Choroid plexus epithelial cell (primary cell): ENCODE results near the gene CD247.

ENCODE experiments used
- DNase-seq: peaks from one replicate; pipeline ENCODE4 v3.0.0-alpha.2; 2010; ENCODE audit warnings: low read depth
- H3K4me3 ChIP-seq: 2 replicates; pipeline ENCODE4 v1.5.1; 2011; ENCODE audit warnings: low read depth, mild to moderate bottlenecking, control low read depth, low read length, moderate library complexity
- CTCF ChIP-seq: conservative IDR thresholded peaks from 2 replicates; pipeline ENCODE4 v1.5.1; 2011; ENCODE audit warnings: low read depth, mild to moderate bottlenecking, control low read depth, inconsistent platforms, low read length, moderate library complexity

Gene CD247

GRCh38 chr1:167502719-167503462, 15.4 kb downstream of the CD247 start:
- H3K4me3 ChIP-seq, result no peak overlapping the region
- no peak for TF ChIP-seq CTCF
- DNase-seq, result no peak

DNA sequence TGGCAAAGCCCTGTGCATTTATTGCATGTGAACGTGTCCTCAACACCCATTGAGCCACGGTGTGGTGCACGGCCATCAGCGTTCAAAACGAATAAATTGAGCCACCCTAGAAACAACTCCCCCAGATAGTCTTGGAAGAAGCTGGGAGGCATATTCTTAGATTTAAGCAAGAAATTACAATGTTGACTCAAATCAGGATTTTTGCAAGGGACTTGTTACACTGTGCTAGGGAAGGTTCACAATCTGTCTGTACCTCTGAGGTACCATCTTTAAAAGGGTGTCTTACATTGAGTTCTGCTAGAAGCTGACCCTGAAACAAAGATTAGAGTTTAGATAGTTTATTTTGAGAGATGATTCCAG, 16.2 kb downstream of the CD247 start:
- DNase-seq, result no peak
- no peak overlapping the region for H3K4me3 ChIP-seq
- no peak for TF ChIP-seq CTCF

GRCh38 chr1:167501515-167502191, 16.7 kb downstream of the CD247 start:
- no peak for TF ChIP-seq CTCF
- DNase-seq, result no peak

GRCh38 chr1:167500283-167500860, 18.0 kb downstream of the CD247 start:
- no peak for DNase-seq
- no peak for TF ChIP-seq CTCF
- H3K4me3 ChIP-seq, result no peak overlapping the region

More at GRCh38 chr1:167501515-167502191, 16.7 kb downstream of the CD247 start:
- no peak overlapping the region for H3K4me3 ChIP-seq

DNA sequence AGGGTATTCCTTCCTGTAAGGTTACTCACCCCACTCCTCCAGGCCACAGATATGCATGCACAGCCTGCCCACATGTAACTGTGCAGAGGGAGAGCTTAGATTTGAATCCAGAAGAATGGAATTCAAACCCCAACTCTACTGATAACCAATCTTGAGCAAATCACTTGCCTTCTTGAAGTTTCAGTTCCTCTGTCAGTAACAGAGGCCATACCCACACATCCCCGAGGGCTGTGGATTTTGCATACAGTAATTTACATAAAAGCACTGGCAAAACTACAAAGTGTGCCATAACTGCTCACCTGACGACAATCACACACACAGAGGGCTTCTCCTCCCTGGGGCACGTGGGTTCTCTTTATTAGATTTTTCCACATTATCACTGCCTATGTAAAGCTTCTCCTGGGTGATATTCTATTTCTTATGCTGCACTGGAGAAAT, 18.6 kb downstream of the CD247 start:
- TF ChIP-seq CTCF, result no peak
- no peak for DNase-seq
- no peak overlapping the region for H3K4me3 ChIP-seq

- DNase-seq, result no peak
- H3K4me3 ChIP-seq, result no peak overlapping the region
- TF ChIP-seq CTCF, result no peak
Observed at GRCh38 chr1:167499106-167499505, 19.2 kb downstream of the CD247 start.
